ENCODE results near the gene UBTF. TPM values are rescaled to one million over a fixed set of nuclear protein-coding genes. Genes with fewer than 3 reads are reported as not detected.

The UBTF gene
- total and polyA plus RNA-seq, 9 of the 15 experiments (the other 6 are each of a cell fraction or from before 2014, with no cell fraction given): 1.2 to 113 (median 83.6) TPM

DNA sequence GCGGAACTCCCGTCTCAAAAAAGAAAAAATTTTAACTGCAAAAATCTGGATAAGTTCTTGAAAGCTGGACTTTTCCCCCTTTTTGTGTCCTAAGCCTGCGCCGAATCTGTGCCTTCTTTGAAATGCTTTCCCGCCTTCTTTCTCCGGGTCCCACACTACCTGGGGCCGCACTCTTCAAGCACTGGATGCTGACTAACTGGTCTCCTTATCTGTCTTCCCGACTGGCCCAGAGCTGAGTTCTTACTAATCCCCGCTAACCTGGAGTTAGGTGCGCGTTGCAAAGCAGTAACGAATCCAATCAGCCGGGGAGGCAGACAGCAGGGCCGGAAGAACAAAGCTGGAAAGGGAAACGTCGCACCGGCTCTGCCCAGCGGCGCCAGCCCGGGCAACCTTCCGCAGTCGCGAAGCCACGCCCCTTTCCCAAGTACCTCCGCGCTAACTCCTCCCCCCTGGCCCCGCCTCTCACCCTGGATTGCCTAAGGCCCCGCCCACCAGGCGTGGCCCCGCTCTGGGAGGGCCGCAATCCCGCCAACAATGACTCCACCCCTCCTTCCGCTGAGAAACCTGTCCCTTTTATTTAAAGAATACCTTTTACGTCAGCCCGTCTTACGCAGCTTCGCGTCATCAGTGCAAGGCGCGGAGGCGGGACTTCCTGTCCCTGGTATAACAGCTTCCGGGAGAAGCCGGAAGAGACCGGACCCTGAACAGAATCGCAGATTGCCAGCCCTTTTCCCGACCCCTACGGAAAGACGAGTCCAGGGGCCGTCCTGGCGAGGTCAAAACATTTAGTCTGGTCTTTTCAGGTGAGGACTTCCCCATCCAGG lies 33.0 kb downstream of the UBTF start, which contains the start of gene TMUB2 (continued):
- TF ChIP-seq ZHX1 (conservative IDR thresholded peaks at IDR 0.05; ENCODE audit: low read length) (no peak), MXI1 (IDR thresholded peaks at IDR 0.05; ENCODE audit: low read depth, low read length) (no peak), HMG20A (CRISPR knock-in tag; conservative IDR thresholded peaks at IDR 0.05) (no peak), BCL6 (CRISPR knock-in tag; IDR thresholded peaks at IDR 0.05) (no peak), CHD4 (IDR thresholded peaks at IDR 0.05; ENCODE audit: insufficient read depth, insufficient replicate concordance, low read depth, low read length, poor library complexity, severe bottlenecking) (no peak), ZNF785 (CRISPR knock-in tag; IDR thresholded peaks at IDR 0.05) (no peak), CHD2 (IDR thresholded peaks at IDR 0.05; ENCODE audit: low read depth, low read length) (no peak), ZNF507 (tag; conservative IDR thresholded peaks at IDR 0.05) (no peak), ZBTB2 (IDR thresholded peaks at IDR 0.05) (no peak), ZNF124 (CRISPR knock-in tag; IDR thresholded peaks at IDR 0.05) (no peak), DLX4 (CRISPR knock-in tag; IDR thresholded peaks at IDR 0.05) (no peak), BRD9 (IDR thresholded peaks at IDR 0.05; ENCODE audit: low read depth, partially characterized antibody) (no peak), ZNF282 (CRISPR knock-in tag; IDR thresholded peaks at IDR 0.05) (no peak), MIER1 (IDR thresholded peaks at IDR 0.05; ENCODE audit: low read depth) (no peak), NCOA4 (IDR thresholded peaks at IDR 0.05; ENCODE audit: partially characterized antibody) (no peak), BRCA1 (IDR thresholded peaks at IDR 0.05) (no peak), BRCA1 (CRISPR knock-in tag; IDR thresholded peaks at IDR 0.05) (no peak), PHF8 (IDR thresholded peaks at IDR 0.05; ENCODE audit: borderline replicate concordance, low read length) (peak; percentile 80; the same call in 1 of the 2 replicates)
- TF ChIP-seq, protein P1, sequence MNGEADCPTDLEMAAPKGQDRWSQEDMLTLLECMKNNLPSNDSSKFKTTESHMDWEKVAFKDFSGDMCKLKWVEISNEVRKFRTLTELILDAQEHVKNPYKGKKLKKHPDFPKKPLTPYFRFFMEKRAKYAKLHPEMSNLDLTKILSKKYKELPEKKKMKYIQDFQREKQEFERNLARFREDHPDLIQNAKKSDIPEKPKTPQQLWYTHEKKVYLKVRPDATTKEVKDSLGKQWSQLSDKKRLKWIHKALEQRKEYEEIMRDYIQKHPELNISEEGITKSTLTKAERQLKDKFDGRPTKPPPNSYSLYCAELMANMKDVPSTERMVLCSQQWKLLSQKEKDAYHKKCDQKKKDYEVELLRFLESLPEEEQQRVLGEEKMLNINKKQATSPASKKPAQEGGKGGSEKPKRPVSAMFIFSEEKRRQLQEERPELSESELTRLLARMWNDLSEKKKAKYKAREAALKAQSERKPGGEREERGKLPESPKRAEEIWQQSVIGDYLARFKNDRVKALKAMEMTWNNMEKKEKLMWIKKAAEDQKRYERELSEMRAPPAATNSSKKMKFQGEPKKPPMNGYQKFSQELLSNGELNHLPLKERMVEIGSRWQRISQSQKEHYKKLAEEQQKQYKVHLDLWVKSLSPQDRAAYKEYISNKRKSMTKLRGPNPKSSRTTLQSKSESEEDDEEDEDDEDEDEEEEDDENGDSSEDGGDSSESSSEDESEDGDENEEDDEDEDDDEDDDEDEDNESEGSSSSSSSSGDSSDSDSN (IDR thresholded peaks at IDR 0.05; ENCODE audit: borderline replicate concordance in 1 of 2, low read depth in 2 of 2, low read length in 2 of 2): 0 out of 4 replicates have a peak, but pooled peaks of 1 of the 2 experiments have one; percentile 15
- TF ChIP-seq, protein P2, sequence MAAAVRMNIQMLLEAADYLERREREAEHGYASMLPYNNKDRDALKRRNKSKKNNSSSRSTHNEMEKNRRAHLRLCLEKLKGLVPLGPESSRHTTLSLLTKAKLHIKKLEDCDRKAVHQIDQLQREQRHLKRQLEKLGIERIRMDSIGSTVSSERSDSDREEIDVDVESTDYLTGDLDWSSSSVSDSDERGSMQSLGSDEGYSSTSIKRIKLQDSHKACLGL (CRISPR knock-in tag; IDR thresholded peaks at IDR 0.05; ENCODE audit: borderline replicate concordance, poor library complexity, severe bottlenecking): no peak
- TF ChIP-seq, protein P3, sequence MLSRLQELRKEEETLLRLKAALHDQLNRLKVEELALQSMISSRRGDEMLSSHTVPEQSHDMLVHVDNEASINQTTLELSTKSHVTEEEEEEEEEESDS (CRISPR knock-in tag; IDR thresholded peaks at IDR 0.05): no peak

All from K562 (cell line).